T-helper 2 cell treated with Interferon-gamma antibody and Interleukin-4, amounts not matched to agents 5 μg/mL and 100 μg/mL, for 36 hours (primary cell): ENCODE data around the gene PEX14.

Experiments used
- DNase-seq: peaks from one replicate; pipeline ENCODE4 v3.0.0; 2021; ENCODE audit warnings: low spot score
- H3K27ac Mint-ChIP-seq: one replicate; pipeline ENCODE4 v1.8.0; 2021; ENCODE audit warnings: mild to moderate bottlenecking, mixed read lengths
- H3K27me3 Mint-ChIP-seq: one replicate; pipeline ENCODE4 v1.8.0; 2021; ENCODE audit warnings: low read depth, mixed read lengths
- H3K36me3 Mint-ChIP-seq: one replicate; pipeline ENCODE4 v1.8.0; 2021; ENCODE audit warnings: low read depth, mixed read lengths
- H3K4me1 Mint-ChIP-seq: one replicate; pipeline ENCODE4 v1.8.0; 2021; ENCODE audit warnings: low read depth, mixed read lengths
- H3K4me3 Mint-ChIP-seq: one replicate; pipeline ENCODE4 v1.8.0; 2022; ENCODE audit warnings: mild to moderate bottlenecking, moderate library complexity, mixed read lengths
- H3K9me3 Mint-ChIP-seq: one replicate; pipeline ENCODE4 v1.8.0; 2021; ENCODE audit warnings: mixed read lengths

PEX14 gene

DNA sequence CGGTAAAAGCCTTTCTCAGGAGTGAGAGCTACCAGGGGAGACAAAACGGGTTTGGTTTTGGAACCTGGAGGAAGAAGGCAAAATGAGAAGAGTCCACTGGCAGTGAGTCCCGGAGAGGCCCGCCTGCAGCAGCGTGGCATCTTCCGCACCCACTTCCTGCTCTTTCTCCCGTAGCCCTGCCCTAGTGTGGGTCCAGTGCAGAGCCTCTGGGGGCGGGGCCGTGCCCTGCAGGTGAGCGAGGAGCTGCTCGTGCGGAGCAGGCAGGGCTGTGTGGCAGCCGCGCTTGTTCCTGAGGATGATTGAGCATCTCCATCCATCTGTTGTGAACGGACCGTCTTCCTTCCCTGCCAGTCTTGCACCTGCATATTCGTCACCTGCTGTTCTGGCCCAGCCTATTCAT, 66.5 kb downstream of the PEX14 start:
- no peak for DNase-seq
- peaks cover 29% of the 10 kb centered on the region for H3K4me1 Mint-ChIP-seq
- no peaks in the 10 kb centered on the region for H3K27me3 Mint-ChIP-seq
- H3K27ac Mint-ChIP-seq, result no peak overlapping the region
- no peak overlapping the region for H3K4me3 Mint-ChIP-seq
- H3K36me3 Mint-ChIP-seq, result peaks cover 26% of the 10 kb centered on the region
- no peaks in the 10 kb centered on the region for H3K9me3 Mint-ChIP-seq

DNA sequence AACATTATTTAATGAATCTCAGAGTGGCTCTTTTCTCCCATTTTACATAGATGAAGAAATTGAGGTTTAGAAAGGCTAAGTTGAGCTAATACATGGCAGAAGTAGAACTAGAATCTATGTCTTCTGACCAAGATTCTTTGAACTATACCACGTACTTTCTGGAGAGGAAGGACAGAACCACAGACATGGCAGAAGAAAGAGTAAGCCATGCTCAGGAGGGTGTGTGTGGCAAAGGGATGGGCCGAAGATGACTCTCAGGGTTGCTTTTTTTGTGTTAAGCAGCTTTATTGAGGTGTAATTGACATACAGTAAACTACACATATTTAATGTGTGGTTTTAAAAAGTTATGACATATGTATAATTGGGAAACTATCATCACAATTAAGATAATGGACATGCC, 69.5 kb downstream of the PEX14 start:
- H3K4me3 Mint-ChIP-seq, result no peak overlapping the region
- H3K27ac Mint-ChIP-seq, result no peak overlapping the region
- no peaks in the 10 kb centered on the region for H3K9me3 Mint-ChIP-seq
- H3K36me3 Mint-ChIP-seq, result peaks cover 13% of the 10 kb centered on the region
- no peaks in the 10 kb centered on the region for H3K27me3 Mint-ChIP-seq
- H3K4me1 Mint-ChIP-seq, result peaks cover 32% of the 10 kb centered on the region
- no peak for DNase-seq

DNA sequence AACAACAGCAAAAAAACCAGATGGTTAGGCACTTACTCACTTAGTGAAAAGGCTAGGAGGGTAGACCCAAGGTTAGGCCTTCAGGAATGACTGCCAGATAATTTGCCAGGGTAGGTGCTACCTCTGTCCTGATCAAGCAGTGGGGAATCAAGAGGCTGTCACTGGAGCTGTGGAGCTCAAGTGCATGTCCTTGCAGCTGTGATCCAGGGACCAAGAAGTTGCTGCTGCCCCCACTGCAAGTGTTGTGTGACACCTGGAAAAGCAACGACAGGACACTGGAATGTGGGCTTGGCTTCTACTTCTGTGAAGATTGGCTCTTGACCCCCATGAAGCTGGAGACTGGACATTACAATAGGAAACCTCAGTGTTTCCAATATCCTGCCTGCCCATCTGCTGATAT, 72.1 kb downstream of the PEX14 start:
- Mint-ChIP-seq H3K27me3 (no peaks in the 10 kb centered on the region), H3K4me3 (no peak overlapping the region), H3K9me3 (no peaks in the 10 kb centered on the region), H3K27ac (no peak overlapping the region), H3K4me1 (peaks cover 25% of the 10 kb centered on the region), H3K36me3 (peaks cover 11% of the 10 kb centered on the region)
- no peak for DNase-seq

DNA sequence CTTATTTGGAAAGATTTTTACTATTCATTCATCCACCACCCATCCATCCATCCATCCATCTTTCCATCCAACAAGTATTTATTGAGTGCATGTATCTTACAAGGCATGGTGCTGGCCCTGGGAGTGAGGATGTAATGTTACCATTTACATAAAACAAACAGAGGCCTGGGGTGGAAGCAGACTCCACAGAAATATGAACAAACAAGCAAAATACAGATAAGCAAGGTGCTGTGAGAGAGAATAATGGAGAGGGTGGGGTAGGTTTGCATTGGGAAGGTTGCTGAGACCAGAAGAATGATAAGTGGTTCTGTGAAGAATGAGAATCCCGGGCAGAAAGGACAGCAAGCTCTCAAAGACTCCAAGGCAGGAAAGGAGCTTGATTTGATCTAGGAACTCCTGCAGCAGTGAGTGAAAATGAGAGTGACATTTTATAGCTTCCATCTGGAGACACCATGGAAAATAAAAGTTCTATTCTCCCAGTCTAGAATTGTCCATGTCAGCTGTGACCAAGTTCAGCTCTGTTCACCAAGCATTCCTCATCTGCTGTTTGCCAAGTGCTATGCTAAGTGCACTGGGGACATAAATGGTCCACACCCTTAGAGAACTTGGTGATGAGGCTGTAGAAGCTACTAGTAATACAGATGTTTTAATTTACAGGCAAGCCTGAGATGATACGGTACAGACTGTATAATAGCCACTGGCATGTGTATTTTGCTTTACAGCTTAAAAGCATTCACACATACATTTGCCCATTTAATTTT, 75.3 kb downstream of the PEX14 start:
- H3K36me3 Mint-ChIP-seq, result no peaks in the 10 kb centered on the region
- H3K9me3 Mint-ChIP-seq, result no peaks in the 10 kb centered on the region
- no peak overlapping the region for H3K27ac Mint-ChIP-seq
- no peak overlapping the region for H3K4me3 Mint-ChIP-seq
- H3K4me1 Mint-ChIP-seq, result peaks cover 10% of the 10 kb centered on the region
- no peak for DNase-seq
- H3K27me3 Mint-ChIP-seq, result no peaks in the 10 kb centered on the region

DNA sequence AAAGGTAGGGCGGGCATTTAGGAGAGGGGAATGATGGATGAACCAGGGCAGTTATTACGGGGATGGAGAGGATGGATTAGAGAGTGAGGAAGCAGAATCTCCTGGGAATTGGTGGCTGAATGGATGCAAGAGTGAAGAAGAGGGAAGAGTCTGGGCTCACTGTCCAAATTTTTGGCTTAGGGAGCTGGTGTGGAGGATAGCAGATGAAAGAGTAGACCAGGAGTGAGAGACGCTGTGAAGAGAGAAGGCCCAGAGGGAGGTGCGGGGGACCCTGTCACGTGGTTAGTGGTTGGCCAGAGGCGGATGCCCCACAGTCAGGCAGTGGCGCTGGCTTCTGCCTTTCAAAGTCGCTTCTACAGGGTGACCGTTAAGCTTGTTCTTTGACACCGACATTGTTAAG, 78.4 kb downstream of the PEX14 start:
- H3K4me1 Mint-ChIP-seq, result peaks cover 10% of the 10 kb centered on the region
- no peaks in the 10 kb centered on the region for H3K27me3 Mint-ChIP-seq
- no peaks in the 10 kb centered on the region for H3K36me3 Mint-ChIP-seq
- no peak overlapping the region for H3K4me3 Mint-ChIP-seq
- H3K9me3 Mint-ChIP-seq, result no peaks in the 10 kb centered on the region
- no peak for DNase-seq
- no peak overlapping the region for H3K27ac Mint-ChIP-seq

DNA sequence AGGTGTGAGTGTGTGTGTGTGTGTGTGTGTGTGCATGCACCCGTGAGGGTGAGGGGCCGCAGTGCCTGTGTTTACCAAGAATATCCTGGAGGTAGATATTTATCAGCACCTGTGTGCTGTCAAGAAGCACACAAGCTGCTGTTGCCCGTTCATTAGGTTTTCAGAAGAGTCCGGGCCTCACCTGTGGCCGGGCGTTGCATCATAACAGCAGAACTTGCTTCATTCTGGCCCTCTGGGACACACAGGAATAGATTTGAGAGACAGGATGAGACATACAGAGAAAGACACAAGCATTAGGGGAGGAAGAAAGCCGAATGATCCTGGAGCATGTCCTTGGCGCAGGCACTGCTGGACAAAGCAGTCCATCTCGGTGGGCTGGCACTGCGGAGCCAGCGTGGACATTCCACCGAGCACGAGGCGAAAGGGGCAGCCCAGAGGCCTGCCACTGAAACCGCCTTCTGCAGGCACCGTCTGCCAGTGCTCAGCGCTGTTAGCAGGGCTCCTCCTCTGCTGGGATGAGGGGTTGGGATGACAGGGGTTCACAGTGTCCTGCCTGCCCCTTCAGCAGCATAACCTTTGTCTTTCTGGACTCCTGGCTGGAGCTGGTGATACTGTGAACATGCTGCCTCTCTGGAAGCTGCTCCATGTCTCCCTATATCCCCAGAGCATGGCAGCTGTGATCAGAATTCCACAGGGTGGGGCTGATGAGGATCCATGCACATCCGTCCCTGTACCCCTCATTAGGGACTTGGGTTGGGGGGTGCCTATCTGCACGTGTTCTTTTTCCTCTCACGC, 81.1 kb downstream of the PEX14 start:
- Mint-ChIP-seq H3K27me3 (no peaks in the 10 kb centered on the region), H3K27ac (no peak overlapping the region), H3K36me3 (no peaks in the 10 kb centered on the region), H3K4me1 (no peaks in the 10 kb centered on the region), H3K4me3 (no peak overlapping the region), H3K9me3 (no peaks in the 10 kb centered on the region)
- DNase-seq, result no peak

DNA sequence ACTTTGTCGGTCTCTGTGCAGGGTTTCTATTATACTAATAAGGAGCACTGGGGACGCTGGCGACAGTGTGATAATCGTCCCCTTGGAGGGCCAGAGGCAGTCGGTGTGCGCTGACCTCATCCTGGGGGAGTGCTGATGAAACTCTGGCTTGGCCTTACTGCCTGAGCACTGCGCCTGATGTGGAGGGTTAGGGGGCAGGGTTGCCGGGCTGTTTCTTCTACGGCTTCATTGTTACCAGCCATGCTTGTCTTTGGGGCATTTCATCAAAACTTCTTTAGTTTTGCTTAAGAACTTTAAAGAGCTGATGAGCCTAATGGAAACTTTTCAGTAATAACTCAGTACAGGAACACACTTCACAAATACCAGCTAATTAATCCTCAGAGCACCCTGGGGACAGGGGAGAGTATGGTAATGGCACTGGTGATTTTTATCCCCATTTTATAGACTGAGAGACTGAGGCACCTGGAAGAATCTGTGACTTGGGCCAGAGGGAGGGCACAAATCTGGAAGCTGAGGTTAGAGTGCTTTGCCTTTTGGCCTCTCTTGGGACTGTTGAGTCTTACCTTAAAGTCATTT, 81.8 kb downstream of the PEX14 start:
- H3K4me3 Mint-ChIP-seq, result no peak overlapping the region
- no peaks in the 10 kb centered on the region for H3K4me1 Mint-ChIP-seq
- H3K27me3 Mint-ChIP-seq, result no peaks in the 10 kb centered on the region
- no peak for DNase-seq
- no peak overlapping the region for H3K27ac Mint-ChIP-seq
- H3K9me3 Mint-ChIP-seq, result no peaks in the 10 kb centered on the region
- H3K36me3 Mint-ChIP-seq, result no peaks in the 10 kb centered on the region

DNA sequence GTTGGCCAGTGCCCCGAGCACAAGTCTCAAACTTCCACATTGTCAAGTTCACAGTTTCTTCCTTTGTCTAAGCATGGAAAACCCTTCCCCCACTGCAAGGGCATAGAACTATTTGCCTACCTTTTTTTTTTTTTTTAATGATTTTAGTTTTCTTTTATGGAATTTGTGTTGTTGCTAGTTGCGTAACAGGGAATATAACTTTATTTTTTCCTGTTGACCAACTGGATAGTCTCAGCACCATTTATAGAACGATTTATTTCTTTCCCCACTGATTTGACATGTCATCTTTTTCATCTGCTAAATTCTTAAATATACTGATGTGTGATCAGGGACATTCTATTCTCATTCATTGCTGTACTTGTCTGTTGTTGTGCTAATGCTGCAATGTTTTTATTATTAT, 83.0 kb downstream of the PEX14 start:
- Mint-ChIP-seq H3K27ac (no peak overlapping the region), H3K4me1 (no peaks in the 10 kb centered on the region), H3K9me3 (no peaks in the 10 kb centered on the region), H3K27me3 (no peaks in the 10 kb centered on the region), H3K4me3 (no peak overlapping the region), H3K36me3 (no peaks in the 10 kb centered on the region)
- DNase-seq, result no peak

DNA sequence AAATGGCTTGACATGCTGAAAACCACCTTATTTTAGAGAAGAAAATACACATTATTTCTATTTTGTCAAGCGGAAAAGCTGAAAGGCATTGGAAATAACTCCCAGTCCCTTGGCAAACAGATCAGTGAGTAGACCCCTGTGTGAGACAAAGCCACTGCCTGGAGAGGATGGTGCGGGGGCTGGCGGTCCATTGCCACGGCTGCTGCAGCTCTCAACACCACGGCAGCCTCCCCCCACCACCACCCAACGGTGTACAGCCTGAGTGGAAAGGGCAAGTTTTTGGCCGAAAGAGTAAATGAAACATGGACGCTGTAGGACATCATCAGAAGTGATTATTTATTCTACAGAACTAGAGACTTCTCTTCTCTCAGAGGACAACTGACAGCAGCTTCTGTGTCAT, 84.6 kb downstream of the PEX14 start:
- H3K36me3 Mint-ChIP-seq, result peaks cover 6% of the 10 kb centered on the region
- H3K4me1 Mint-ChIP-seq, result no peaks in the 10 kb centered on the region
- no peak overlapping the region for H3K27ac Mint-ChIP-seq
- H3K9me3 Mint-ChIP-seq, result peaks cover 7% of the 10 kb centered on the region
- no peaks in the 10 kb centered on the region for H3K27me3 Mint-ChIP-seq
- no peak for DNase-seq
- no peak overlapping the region for H3K4me3 Mint-ChIP-seq

DNA sequence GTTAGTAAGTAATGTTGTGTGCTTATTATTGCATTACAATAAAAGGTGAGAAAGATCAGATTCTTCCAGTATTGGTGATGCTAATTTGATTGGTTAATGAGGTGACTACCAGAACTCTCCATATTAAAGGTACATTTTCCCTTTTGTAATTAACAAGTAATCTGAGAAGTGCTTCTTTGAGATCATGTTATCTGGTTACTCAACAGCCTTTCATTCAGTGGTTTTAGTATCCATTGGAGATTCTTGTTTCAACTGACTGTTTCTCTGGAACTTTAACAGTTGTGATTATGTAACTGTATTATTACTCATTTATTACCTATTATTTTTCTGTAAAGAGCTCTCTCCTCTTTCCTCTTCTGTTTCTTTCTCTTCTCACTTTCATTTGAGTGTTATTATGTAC, 86.7 kb downstream of the PEX14 start:
- Mint-ChIP-seq H3K36me3 (peaks cover 6% of the 10 kb centered on the region), H3K27ac (no peak overlapping the region), H3K4me3 (no peak overlapping the region), H3K4me1 (no peaks in the 10 kb centered on the region), H3K27me3 (no peaks in the 10 kb centered on the region), H3K9me3 (peaks cover 7% of the 10 kb centered on the region)
- DNase-seq, result no peak

DNA sequence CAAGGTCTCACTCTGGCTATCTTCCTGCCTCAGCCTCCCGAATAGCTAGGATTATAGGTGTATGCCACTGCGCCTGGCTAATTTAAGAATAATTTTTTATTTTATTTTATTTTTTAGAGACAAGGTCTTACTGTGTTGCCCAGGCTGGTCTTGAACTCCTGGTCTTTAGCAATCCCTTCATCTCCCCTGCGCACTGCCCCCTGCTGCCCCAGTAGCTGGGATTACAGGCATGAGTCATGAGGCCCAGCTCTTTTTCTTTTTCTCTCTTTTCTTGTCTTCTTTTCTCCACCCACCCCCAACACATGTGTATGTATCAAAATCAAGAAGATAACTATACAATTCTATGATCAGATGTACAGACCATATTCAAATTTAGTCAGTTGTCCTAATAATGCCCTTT, 87.2 kb downstream of the PEX14 start:
- Mint-ChIP-seq H3K9me3 (peaks cover 7% of the 10 kb centered on the region), H3K4me1 (no peaks in the 10 kb centered on the region)

DNA sequence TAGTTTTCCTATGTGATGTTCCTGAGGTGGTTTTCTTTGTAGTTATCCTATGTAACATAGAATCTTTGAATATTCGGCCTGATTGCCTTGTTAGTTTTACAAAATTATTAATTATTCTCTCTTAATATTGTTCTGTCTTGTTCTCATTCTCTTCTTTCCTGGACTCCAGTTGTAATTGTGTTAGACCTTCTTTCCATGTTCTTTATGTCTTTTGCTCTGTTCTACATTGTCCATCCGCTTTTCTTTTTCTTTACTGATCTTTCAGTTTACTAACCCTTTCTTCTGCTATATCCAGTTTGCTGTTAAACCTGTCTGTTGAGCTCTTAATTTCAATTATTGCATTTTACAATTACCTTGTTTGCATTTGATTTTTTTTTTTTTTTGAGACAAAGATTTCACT, 89.3 kb downstream of the PEX14 start:
- Mint-ChIP-seq H3K27ac (no peak overlapping the region), H3K4me1 (no peaks in the 10 kb centered on the region), H3K27me3 (no peaks in the 10 kb centered on the region), H3K4me3 (no peak overlapping the region), H3K9me3 (peaks cover 7% of the 10 kb centered on the region), H3K36me3 (peaks cover 8% of the 10 kb centered on the region)
- no peak for DNase-seq

More for the DNA sequence above, 87.2 kb downstream of the PEX14 start:
- Mint-ChIP-seq H3K27ac (no peak overlapping the region), H3K4me3 (no peak overlapping the region), H3K36me3 (peaks cover 6% of the 10 kb centered on the region), H3K27me3 (no peaks in the 10 kb centered on the region)
- no peak for DNase-seq

DNA sequence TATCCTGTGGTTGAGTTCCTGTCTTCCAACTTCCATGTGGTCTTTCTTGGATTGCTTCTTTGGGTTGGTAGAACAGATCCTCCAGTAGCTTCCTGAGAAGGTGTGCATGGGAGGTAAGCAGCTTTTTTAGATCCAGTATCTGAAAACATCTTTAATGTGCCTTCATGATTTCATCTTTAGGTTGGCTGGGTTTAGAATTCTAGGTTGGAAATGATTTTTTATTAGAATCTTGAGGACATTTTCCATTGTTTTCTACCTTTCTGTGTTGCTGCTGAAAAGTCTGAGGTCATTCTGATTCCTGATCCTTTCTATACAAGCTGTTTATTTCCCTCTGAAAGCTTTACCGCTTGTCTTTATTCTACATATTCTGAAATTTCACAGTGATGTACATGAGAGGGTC, 94.8 kb downstream of the PEX14 start:
- H3K4me1 Mint-ChIP-seq, result no peaks in the 10 kb centered on the region
- H3K27me3 Mint-ChIP-seq, result no peaks in the 10 kb centered on the region
- peaks cover 6% of the 10 kb centered on the region for H3K36me3 Mint-ChIP-seq
- H3K9me3 Mint-ChIP-seq, result no peaks in the 10 kb centered on the region
- H3K4me3 Mint-ChIP-seq, result no peak overlapping the region
- no peak overlapping the region for H3K27ac Mint-ChIP-seq
- no peak for DNase-seq

DNA sequence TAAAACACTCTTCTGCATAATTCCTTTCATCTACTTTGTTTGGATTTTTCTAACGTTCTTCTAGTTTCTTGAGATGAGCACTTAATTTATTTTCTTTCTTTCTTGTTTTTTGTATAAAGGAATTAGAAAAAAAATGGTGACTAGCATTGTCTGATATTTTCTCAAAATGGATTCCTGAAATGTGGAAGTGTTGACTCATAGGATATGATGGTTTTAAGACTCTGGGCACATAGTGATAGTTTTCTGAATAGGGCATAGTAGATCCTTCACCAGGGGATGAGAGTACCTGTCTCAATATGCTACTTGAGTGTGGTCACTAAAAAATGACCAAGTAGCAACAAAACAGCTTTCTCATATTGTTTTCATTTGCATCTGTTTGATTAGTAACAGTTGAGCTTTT, 100.9 kb downstream of the PEX14 start:
- no peak overlapping the region for H3K27ac Mint-ChIP-seq
- no peaks in the 10 kb centered on the region for H3K4me1 Mint-ChIP-seq

More for the DNA sequence above, 100.9 kb downstream of the PEX14 start:
- Mint-ChIP-seq H3K9me3 (no peaks in the 10 kb centered on the region), H3K4me3 (no peak overlapping the region), H3K36me3 (no peaks in the 10 kb centered on the region), H3K27me3 (no peaks in the 10 kb centered on the region)
- no peak for DNase-seq
